Gastrocnemius medialis (tissue), 4 donors: Measurements from ENCODE around the gene ATP1A2. TPM values are rescaled to one million over a fixed set of nuclear protein-coding genes. Genes with fewer than 3 reads are reported as not detected.
A peak's percentile ranks its signal among the peaks of the same experiment; 100 is the strongest.

Experiments used
- ATAC-seq, 2 donors: fragments of 150-250 bp; one replicate each; pipeline ENCODE4 v1.9.1; 2016
- DNase-seq, 2 donors: peaks; one replicate each; pipeline ENCODE4 v3.0.0-alpha.2; 2019
- H3K27ac ChIP-seq, 4 donors: fragments of 200-600 bp; sonication (generic); 1 replicate in 1 of 4; 2 replicates in 3 of 4; pipeline ENCODE4 v1.5.1; 2016 to 2018; ENCODE audit warnings: mild to moderate bottlenecking in 2 of 4, moderate library complexity in 1 of 4
- H3K27me3 ChIP-seq, 3 donors: fragments of 200-600 bp; sonication (generic) in 2 of 3; 1 replicate in 1 of 3; 2 replicates in 2 of 3; pipeline versions ENCODE4 v1.5.1 to v1.6.0; 2016 to 2019; ENCODE audit warnings: mild to moderate bottlenecking in 1 of 3, moderate library complexity in 1 of 3
- H3K36me3 ChIP-seq, 2 donors: fragments of 200-600 bp; sonication (generic) in 1 of 2; one replicate each; pipeline ENCODE4 v1.5.1; 2017 to 2018
- H3K4me1 ChIP-seq, 2 donors: fragments of 200-600 bp; sonication (generic) in 1 of 2; one replicate each; pipeline ENCODE4 v1.5.1; 2016 to 2017; ENCODE audit warnings: mild to moderate bottlenecking in 2 of 2
- H3K4me3 ChIP-seq, 4 donors: fragments of 200-600 bp; sonication (generic) in 3 of 4; 1 replicate in 1 of 4; 2 replicates in 3 of 4; pipeline ENCODE4 v1.5.1; 2016 to 2019; ENCODE audit warnings: mild to moderate bottlenecking in 2 of 4
- H3K9me3 ChIP-seq, 3 donors: fragments of 200-600 bp; sonication (generic) in 2 of 3; 1 replicate in 1 of 3; 2 replicates in 2 of 3; pipeline ENCODE4 v1.5.1; 2016 to 2019
- POLR2A ChIP-seq, 2 donors: fragments of 450-650 bp; IDR thresholded peaks; one replicate each; pipeline ENCODE4 v1.6.1; 2017; ENCODE audit warnings: antibody characterized with exemption in 2 of 2, mild to moderate bottlenecking in 2 of 2, moderate library complexity in 2 of 2
- in situ Hi-C, 4 donors: fragments of 200-750 bp; cut with MboI; loops; one replicate each; pipeline versions ENCODE4 v1.15.0 to v1.8.0; 2017; ENCODE audit warnings: low sequenced_read_pairs in 4 of 4
- intact Hi-C: fragments of 100-400 bp; cut with DNase I; formaldehyde crosslinking; loops from one replicate; pipeline ENCODE4 v1.15.1; 2023; ENCODE audit warnings: low total_unique reads
- total RNA-seq, 4 donors: library from RNA; depleted of rRNA; stranded (reverse); fragments of >200 nt; gene quantifications; one replicate each; pipeline versions ENCODE4 v1.1.0 to v1.2.3, GENCODE V29; 2016
- TF ChIP-seq, protein P1 (sequence below), 5 experiments: fragments of 450-650 bp in 3 of 5; fragments of 200-600 bp in 2 of 5; sonication (generic) in 2 of 5; IDR thresholded peaks in 4 of 5; conservative IDR thresholded peaks in 1 of 5; 1 replicate in 4 of 5; 2 replicates in 1 of 5; pipeline ENCODE4 v1.5.1; 2016 to 2019; ENCODE audit warnings: antibody characterized with exemption in 5 of 5, mild to moderate bottlenecking in 3 of 5, moderate library complexity in 3 of 5

The ATP1A2 gene
- total RNA-seq, 4 donors from 2014 or later, result 281 to 710 (median 413) TPM

DNA sequence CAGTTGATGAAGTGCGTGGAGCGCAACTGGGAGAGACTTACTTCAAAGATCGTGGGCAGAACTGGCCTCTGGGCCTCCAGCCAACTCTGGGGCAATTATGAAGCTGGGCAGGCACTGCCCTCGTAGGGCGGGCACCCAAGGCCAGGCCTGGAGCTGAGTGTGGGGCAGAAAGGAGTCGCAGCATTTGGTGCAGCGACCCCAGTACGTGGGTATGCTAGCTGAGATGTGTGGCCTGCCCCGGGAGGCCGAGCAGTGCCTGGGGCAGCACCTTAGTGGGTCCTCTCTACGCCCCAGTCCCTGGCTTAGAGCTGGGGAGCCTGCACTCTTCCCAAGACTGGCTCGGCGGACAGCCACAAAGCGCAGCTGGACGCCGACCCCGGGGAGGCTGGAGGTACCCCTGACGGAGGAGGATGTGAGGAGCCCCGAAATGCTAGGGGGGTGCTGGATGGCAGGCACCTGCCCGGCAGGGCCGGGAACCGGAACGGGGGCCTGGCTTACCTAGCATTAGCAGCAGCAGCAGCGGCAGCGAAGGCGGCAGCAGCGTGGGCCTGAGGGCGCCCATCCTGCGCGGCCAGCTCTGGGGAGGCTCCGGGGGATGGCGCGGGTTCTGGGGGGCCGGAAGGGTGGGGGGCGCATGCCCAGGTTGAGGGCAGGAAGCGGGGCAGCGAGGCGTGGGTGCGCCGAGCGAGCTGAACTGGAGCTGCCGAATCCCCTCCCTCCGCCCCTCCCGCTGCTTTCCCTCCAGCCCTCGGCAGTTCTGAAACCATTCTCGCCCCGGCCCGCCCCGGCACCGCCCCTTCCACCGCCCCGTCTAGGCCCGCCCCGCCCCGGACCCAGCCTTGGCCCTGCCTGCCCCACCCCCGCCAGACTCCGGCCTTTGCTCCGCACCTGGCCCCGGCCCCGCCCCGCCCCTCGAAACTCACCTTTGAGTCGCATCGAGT is 17.4 kb upstream of the ATP1A2 start, which contains the start of gene IGSF8:
Gene IGSF8 (minus strand): TSS at position 709 of the 941 bp plus-strand sequence. CDS start 147 bp downstream, at position 562.
- H3K4me3 ChIP-seq, result peak within 1 kb of the TSS; percentile 75 to 99 (median 87)
- H3K4me1 ChIP-seq, result peaks cover 44 to 47% of the 10 kb centered on the region in 2 donors
- intact Hi-C loops, result loop anchor here (5.0 kb wide), 1 partner anchor 244 kb away; the partner anchor contains the start of genes COPA and NCSTN

DNA sequence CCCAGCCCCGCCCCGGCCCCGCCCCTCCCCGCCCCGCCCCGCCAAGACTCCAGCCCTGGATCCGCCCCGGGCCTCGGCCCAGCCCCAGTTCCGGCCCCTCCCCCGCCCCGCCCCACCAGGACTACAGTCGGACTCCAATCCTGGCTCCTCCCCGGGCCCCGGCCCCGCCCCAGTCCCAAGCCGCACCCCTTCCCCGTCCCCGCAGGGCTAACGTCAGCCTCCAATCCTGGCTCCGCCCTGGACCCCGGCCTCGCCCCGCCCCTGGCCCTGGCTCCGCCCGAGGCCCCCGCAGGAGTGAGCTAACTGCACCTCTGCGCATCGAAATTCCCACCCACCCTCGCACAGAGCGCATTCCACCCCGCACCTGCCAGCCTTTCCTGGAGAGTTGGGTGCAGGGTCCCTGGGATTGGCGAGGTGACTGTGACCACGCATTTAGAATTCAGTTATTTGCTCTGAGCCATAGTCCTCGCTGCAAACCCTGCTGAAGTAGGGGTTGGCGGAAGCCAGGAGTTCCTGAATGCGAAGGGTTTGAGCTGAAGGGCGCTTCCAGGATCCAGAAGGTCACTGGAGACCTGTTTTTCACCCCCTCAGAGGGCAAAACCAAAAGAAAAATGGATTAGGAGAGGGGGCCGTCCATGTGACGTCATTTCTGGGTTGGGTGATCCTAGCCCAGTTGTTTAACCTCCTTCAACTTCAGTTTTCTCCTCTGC is 16.6 kb upstream of the ATP1A2 start:
- DNase-seq, result peak; percentile 97 to 98
- Histone ChIP-seq H3K4me1 (peaks cover 44 to 47% of the 10 kb centered on the region in 2 donors), H3K27ac (peak overlapping the region; percentile 88 to 96 (median 94)), H3K4me3 (peak overlapping the region; percentile 49 to 77 (median 66)), H3K36me3 (no peaks in the 10 kb centered on the region), H3K9me3 (no peaks in the 10 kb centered on the region), H3K27me3 (no peaks in the 10 kb centered on the region)
- TF ChIP-seq, protein P1, sequence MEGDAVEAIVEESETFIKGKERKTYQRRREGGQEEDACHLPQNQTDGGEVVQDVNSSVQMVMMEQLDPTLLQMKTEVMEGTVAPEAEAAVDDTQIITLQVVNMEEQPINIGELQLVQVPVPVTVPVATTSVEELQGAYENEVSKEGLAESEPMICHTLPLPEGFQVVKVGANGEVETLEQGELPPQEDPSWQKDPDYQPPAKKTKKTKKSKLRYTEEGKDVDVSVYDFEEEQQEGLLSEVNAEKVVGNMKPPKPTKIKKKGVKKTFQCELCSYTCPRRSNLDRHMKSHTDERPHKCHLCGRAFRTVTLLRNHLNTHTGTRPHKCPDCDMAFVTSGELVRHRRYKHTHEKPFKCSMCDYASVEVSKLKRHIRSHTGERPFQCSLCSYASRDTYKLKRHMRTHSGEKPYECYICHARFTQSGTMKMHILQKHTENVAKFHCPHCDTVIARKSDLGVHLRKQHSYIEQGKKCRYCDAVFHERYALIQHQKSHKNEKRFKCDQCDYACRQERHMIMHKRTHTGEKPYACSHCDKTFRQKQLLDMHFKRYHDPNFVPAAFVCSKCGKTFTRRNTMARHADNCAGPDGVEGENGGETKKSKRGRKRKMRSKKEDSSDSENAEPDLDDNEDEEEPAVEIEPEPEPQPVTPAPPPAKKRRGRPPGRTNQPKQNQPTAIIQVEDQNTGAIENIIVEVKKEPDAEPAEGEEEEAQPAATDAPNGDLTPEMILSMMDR (IDR thresholded peaks at IDR 0.05 in 4 of 5, conservative IDR thresholded peaks at IDR 0.05 in 1 of 5), result no peak
- peak; percentile 21 to 42 for TF ChIP-seq POLR2A (IDR thresholded peaks at IDR 0.05)
- in situ Hi-C loops (loop anchor here in 2 of 4 donors (10.0 to 25.0 kb wide), 3 partner anchors 156 to 263 kb away; partner anchors contain the start of genes NHLH1 (in 2 of the 2) and PEX19 (in 1 of the 2)), intact Hi-C loops (loop anchor here (5.0 kb wide), 1 partner anchor 243 kb away; the partner anchor contains the start of genes COPA and NCSTN)
- ATAC-seq, result peak; percentile 53 to 59

More for the DNA sequence above, 17.4 kb upstream of the ATP1A2 start, which contains the start of gene IGSF8:
- H3K9me3 ChIP-seq, result no peaks in the 10 kb centered on the region
- ATAC-seq (peak; percentile 42 to 43), DNase-seq (peak; percentile 82 to 88)
- no peaks in the 10 kb centered on the region for H3K36me3 ChIP-seq
- H3K27me3 ChIP-seq, result no peaks in the 10 kb centered on the region
- H3K27ac ChIP-seq, result peak within 1 kb of the TSS; percentile 88 to 96 (median 94)
- TF ChIP-seq, protein P1 (IDR thresholded peaks at IDR 0.05 in 4 of 5, conservative IDR thresholded peaks at IDR 0.05 in 1 of 5), result no peak
- peak; percentile 44 to 63 for TF ChIP-seq POLR2A (IDR thresholded peaks at IDR 0.05)
- in situ Hi-C loops, result loop anchor here in 2 of 4 donors (10.0 to 25.0 kb wide), 3 partner anchors 157 to 264 kb away; partner anchors contain the start of genes NHLH1 (in 2 of the 2) and PEX19 (in 1 of the 2)

DNA sequence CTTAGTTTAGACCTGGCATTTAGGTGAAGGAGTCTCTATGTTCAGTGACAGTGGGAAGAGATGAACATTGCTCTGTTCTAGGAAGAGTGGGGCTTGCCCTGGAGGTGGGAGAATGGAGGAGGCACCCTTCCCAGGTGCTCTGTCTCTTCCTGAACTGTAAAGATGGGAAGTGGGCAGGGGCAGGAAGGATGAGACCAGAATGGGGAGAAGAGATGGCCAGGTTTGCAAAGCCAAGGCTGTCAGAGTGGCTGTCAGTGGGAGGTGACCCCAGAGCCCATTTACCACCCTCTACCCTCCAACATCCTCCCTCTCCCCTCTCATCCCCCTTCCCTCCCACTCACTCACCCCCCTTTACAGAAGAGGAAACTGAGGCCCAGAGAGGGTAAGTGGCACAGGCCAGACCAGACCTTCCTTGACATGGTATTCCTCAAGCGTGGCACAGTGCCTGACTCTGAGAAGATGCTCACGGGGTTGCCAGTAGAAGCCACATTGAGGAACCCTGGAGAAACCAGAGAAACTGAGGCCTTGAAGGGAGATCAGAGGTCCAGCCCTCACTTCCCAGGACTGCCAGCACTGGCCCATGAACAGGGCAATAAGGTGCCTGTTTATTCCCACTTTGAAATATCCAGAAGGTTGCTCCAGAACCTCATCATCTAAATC is 15.7 kb upstream of the ATP1A2 start:
- ATAC-seq, result no peak
- DNase-seq, result no peak
- H3K4me1 ChIP-seq, result peaks cover 45 to 47% of the 10 kb centered on the region in 2 donors
- in situ Hi-C loops, result loop anchor here (5.0 to 25.0 kb wide), 6 partner anchors 85 to 262 kb away; partner anchors contain the start of genes NHLH1 (in 2 of the 4), CASQ1 (in 1 of the 4) and PEX19 (in 1 of the 4)
- intact Hi-C loops, result loop anchor here (2.0 to 5.0 kb wide), 5 partner anchors 47 to 242 kb away; partner anchors contain the start of genes COPA, NCSTN and PEA15
- H3K27ac ChIP-seq, result peak overlapping the region; percentile 88 to 96 (median 92)
- no peaks in the 10 kb centered on the region for H3K9me3 ChIP-seq
- no peaks in the 10 kb centered on the region for H3K36me3 ChIP-seq
- H3K27me3 ChIP-seq, result no peaks in the 10 kb centered on the region
- TF ChIP-seq, protein P1 (IDR thresholded peaks at IDR 0.05 in 4 of 5, conservative IDR thresholded peaks at IDR 0.05 in 1 of 5), result no peak
- no peak for TF ChIP-seq POLR2A (IDR thresholded peaks at IDR 0.05)
- no peak overlapping the region for H3K4me3 ChIP-seq
